K562 (cell line): ENCODE data around the gene BRAP. TPM values are rescaled to one million over a fixed set of nuclear protein-coding genes. Genes with fewer than 3 reads are reported as not detected.
A peak's percentile ranks its signal among the peaks of the same experiment; 100 is the strongest.

ENCODE experiments used
- ARNT ChIP-seq, 2 experiments: fragments of 450-650 bp; IDR thresholded peaks; 2 replicates each; pipeline ENCODE4 v1.6.1; 2016; ENCODE audit warnings: mild to moderate bottlenecking in 1 of 2
- C11orf30 ChIP-seq: fragments of 450-650 bp; IDR thresholded peaks from 2 replicates; pipeline ENCODE4 v1.6.1; 2016; ENCODE audit warnings: low read depth, mild to moderate bottlenecking
- CSDE1 ChIP-seq, 2 experiments: fragments of 450-650 bp; IDR thresholded peaks; 2 replicates each; pipeline ENCODE4 v1.6.1; 2016; ENCODE audit warnings: mild to moderate bottlenecking in 1 of 2
- CTBP1 ChIP-seq: fragments of 450-650 bp; IDR thresholded peaks from 2 replicates; pipeline ENCODE4 v1.6.1; 2016; ENCODE audit warnings: borderline replicate concordance
- KHSRP ChIP-seq: fragments of 450-650 bp; IDR thresholded peaks from 2 replicates; pipeline ENCODE4 v1.6.1; 2017
- KLF13 ChIP-seq: fragments of 450-650 bp; IDR thresholded peaks from 2 replicates; pipeline ENCODE4 v1.6.1; 2016; ENCODE audit warnings: missing genetic modification characterization, low read depth, mild to moderate bottlenecking, missing compliant biosample characterization, moderate library complexity, borderline replicate concordance
- RAD21 ChIP-seq, 2 experiments: fragments of 250-450 bp in 1 of 2; fragments of 450-650 bp in 1 of 2; sonication (Bioruptor Pico) in 1 of 2; formaldehyde crosslinking in 1 of 2; IDR thresholded peaks in 1 of 2; conservative IDR thresholded peaks in 1 of 2; 2 replicates each; pipeline versions ENCODE4 v1.4.0 to v1.8.0; 2020 to 2022; ENCODE audit warnings: mild to moderate bottlenecking in 2 of 2, moderate library complexity in 1 of 2
- RBBP5 ChIP-seq: fragments of 200-600 bp; sonication (generic); IDR thresholded peaks from 2 replicates; pipeline ENCODE4 v1.6.1; 2012; ENCODE audit warnings: borderline replicate concordance, mild to moderate bottlenecking, low read length, control low read depth, inconsistent platforms; ENCODE audit not compliant: insufficient read depth, poor library complexity, severe bottlenecking
- TEAD2 ChIP-seq: fragments of 450-650 bp; IDR thresholded peaks from 2 replicates; pipeline ENCODE4 v1.6.1; 2016; ENCODE audit warnings: missing genetic modification characterization, control low read depth, missing compliant biosample characterization
- TOE1 ChIP-seq, 2 experiments: fragments of 450-650 bp in 1 of 2; sonication (generic) in 1 of 2; formaldehyde crosslinking in 1 of 2; IDR thresholded peaks; 2 replicates each; pipeline versions ENCODE4 v1.7.1 to v1.8.0; 2016 to 2022; ENCODE audit warnings: borderline replicate concordance in 2 of 2, mild to moderate bottlenecking in 2 of 2, antibody characterized with exemption in 1 of 2, inconsistent platforms in 1 of 2, low read depth in 1 of 2, missing genetic modification reagents in 1 of 2, moderate library complexity in 1 of 2
- polyA plus RNA-seq, 8 experiments: library from polyadenylated mRNA; depleted of rRNA in 4 of 8; stranded (reverse) in 5 of 8; unstranded in 3 of 8; fragments of >200 nt; fragmentation: Nextera tagmentation in 2 of 8; fragmentation: Illumina TruSeq in 1 of 8; extraction: Ambion mirVana in 2 of 8; extraction: Trizol in 1 of 8; gene quantifications; 2 replicates each; pipeline versions ENCODE4 v1.2.1 to v1.2.3, GENCODE V29; 2011 to 2014; ENCODE audit warnings: inconsistent platforms in 1 of 8, missing spikeins in 1 of 8
- total RNA-seq, 7 experiments: library from RNA; depleted of rRNA in 6 of 7; stranded (reverse); fragments of >200 nt in 6 of 7; fragmentation: Illumina TruSeq in 2 of 7; extraction: Trizol in 2 of 7; gene quantifications; 2 replicates each; pipeline versions ENCODE4 v1.2.1 to v1.2.3, GENCODE V29; 2011 to 2021; ENCODE audit warnings: low replicate concordance in 1 of 7
- TF ChIP-seq, protein P1 (sequence below): fragments of 450-650 bp; IDR thresholded peaks from 2 replicates; pipeline ENCODE4 v1.6.1; 2016; ENCODE audit warnings: low read depth
- TF ChIP-seq, protein P2 (sequence below), 3 experiments: IDR thresholded peaks in 2 of 3; conservative IDR thresholded peaks in 1 of 3; 2 replicates each; pipeline ENCODE4 v1.5.1; 2011 to 2012; ENCODE audit warnings: low read length in 3 of 3, mild to moderate bottlenecking in 3 of 3, control low read depth in 2 of 3, improper control_type of control experiment in 1 of 3, inconsistent platforms in 1 of 3, low read depth in 1 of 3, mixed read lengths in 1 of 3, moderate library complexity in 1 of 3; ENCODE audit not compliant: insufficient read depth in 2 of 3
- TF ChIP-seq, protein P3 (sequence below): IDR thresholded peaks from 2 replicates; pipeline ENCODE4 v1.6.1; 2014; ENCODE audit warnings: antibody characterized with exemption
- TF ChIP-seq, protein P4 (sequence below): fragments of 250-450 bp; sonication (Bioruptor Pico); IDR thresholded peaks from 2 replicates; pipeline ENCODE4 v1.4.0; 2020; ENCODE audit warnings: mild to moderate bottlenecking, moderate library complexity

BRAP gene
- total and polyA plus RNA-seq, 9 of the 15 experiments (the other 6 are each of a cell fraction or from before 2014, with no cell fraction given): 2.2 to 32.6 (median 27.5) TPM

DNA sequence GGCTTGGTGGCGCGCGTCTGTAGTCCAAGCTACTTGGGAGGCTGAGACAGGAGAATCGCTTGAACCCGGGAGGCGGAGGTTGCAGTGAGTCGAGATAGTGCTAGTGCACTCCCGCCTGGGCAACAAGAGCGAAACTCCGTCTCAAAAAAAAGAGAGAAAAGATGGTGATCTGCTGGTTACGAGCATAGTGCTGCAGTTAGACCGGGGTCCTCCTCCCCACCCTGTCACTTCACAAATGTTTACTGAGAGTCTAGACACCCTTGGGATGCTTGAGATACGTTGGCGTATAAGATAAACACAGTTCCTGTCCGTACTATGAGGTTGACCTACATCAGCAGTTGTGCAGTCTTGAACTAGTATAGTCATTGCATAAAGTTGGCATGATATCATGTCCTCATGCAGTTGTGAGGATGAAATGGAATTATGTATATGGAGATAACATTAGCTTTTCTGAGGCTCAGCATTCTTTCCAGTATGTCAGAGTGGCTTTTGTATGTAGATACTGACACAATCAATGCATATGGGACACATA lies 884 bp upstream of the BRAP start (continued):
- TF ChIP-seq, protein P1, sequence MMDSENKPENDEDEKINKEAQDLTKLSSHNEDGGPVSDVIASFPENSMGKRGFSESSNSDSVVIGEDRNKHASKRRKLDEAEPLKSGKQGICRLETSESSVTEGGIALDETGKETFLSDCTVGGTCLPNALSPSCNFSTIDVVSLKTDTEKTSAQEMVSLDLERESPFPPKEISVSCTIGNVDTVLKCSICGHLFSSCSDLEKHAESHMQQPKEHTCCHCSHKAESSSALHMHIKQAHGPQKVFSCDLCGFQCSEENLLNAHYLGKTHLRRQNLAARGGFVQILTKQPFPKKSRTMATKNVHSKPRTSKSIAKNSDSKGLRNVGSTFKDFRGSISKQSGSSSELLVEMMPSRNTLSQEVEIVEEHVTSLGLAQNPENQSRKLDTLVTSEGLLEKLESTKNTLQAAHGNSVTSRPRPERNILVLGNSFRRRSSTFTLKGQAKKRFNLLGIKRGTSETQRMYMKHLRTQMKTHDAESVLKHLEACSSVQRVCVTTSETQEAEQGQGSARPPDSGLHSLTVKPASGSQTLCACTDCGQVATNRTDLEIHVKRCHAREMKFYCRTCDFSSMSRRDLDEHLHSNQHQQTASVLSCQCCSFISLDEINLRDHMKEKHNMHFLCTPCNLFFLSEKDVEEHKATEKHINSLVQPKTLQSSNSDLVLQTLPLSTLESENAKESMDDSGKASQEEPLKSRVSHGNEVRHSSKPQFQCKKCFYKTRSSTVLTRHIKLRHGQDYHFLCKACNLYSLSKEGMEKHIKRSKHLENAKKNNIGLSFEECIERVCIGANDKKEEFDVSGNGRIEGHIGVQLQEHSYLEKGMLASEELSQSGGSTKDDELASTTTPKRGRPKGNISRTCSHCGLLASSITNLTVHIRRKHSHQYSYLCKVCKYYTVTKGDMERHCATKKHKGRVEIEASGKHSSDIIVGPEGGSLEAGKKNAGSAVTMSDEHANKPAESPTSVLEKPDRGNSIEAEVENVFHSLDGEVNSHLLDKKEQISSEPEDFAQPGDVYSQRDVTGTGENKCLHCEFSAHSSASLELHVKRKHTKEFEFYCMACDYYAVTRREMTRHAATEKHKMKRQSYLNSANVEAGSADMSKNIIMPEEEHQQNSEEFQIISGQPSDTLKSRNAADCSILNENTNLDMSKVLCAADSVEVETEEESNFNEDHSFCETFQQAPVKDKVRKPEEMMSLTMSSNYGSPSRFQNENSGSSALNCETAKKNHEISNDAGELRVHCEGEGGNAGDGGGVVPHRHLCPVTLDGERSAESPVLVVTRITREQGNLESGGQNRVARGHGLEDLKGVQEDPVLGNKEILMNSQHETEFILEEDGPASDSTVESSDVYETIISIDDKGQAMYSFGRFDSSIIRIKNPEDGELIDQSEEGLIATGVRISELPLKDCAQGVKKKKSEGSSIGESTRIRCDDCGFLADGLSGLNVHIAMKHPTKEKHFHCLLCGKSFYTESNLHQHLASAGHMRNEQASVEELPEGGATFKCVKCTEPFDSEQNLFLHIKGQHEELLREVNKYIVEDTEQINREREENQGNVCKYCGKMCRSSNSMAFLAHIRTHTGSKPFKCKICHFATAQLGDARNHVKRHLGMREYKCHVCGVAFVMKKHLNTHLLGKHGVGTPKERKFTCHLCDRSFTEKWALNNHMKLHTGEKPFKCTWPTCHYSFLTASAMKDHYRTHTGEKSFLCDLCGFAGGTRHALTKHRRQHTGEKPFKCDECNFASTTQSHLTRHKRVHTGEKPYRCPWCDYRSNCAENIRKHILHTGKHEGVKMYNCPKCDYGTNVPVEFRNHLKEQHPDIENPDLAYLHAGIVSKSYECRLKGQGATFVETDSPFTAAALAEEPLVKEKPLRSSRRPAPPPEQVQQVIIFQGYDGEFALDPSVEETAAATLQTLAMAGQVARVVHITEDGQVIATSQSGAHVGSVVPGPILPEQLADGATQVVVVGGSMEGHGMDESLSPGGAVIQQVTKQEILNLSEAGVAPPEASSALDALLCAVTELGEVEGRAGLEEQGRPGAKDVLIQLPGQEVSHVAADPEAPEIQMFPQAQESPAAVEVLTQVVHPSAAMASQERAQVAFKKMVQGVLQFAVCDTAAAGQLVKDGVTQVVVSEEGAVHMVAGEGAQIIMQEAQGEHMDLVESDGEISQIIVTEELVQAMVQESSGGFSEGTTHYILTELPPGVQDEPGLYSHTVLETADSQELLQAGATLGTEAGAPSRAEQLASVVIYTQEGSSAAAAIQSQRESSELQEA: no peak
- TF ChIP-seq CTBP1 (no peak), RBBP5 (no peak), TEAD2 (tag) (no peak), KHSRP (no peak), ARNT (IDR thresholded peaks at IDR 0.05) (0 out of 4 replicates have a peak, but pooled peaks of 1 of the 2 experiments have one; percentile 2), RAD21 (CRISPR knock-in tag; conservative IDR thresholded peaks at IDR 0.05 in 1 of 2, IDR thresholded peaks at IDR 0.05 in 1 of 2) (no peak), KLF13 (tag) (no peak), TOE1 (IDR thresholded peaks at IDR 0.05; ENCODE audit: borderline replicate concordance) (0 out of 2 replicates have a peak, but pooled peaks have one; percentile 6), TOE1 (CRISPR knock-in tag; IDR thresholded peaks at IDR 0.05; ENCODE audit: borderline replicate concordance, low read depth) (no peak), CSDE1 (IDR thresholded peaks at IDR 0.05) (no peak), C11orf30 (no peak)
- TF ChIP-seq, protein P2, sequence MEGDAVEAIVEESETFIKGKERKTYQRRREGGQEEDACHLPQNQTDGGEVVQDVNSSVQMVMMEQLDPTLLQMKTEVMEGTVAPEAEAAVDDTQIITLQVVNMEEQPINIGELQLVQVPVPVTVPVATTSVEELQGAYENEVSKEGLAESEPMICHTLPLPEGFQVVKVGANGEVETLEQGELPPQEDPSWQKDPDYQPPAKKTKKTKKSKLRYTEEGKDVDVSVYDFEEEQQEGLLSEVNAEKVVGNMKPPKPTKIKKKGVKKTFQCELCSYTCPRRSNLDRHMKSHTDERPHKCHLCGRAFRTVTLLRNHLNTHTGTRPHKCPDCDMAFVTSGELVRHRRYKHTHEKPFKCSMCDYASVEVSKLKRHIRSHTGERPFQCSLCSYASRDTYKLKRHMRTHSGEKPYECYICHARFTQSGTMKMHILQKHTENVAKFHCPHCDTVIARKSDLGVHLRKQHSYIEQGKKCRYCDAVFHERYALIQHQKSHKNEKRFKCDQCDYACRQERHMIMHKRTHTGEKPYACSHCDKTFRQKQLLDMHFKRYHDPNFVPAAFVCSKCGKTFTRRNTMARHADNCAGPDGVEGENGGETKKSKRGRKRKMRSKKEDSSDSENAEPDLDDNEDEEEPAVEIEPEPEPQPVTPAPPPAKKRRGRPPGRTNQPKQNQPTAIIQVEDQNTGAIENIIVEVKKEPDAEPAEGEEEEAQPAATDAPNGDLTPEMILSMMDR (IDR thresholded peaks at IDR 0.05 in 2 of 3, conservative IDR thresholded peaks at IDR 0.05 in 1 of 3; ENCODE audit: insufficient read depth in 2 of 3, low read depth in 1 of 3, low read length in 3 of 3): no peak
- TF ChIP-seq, protein P3, sequence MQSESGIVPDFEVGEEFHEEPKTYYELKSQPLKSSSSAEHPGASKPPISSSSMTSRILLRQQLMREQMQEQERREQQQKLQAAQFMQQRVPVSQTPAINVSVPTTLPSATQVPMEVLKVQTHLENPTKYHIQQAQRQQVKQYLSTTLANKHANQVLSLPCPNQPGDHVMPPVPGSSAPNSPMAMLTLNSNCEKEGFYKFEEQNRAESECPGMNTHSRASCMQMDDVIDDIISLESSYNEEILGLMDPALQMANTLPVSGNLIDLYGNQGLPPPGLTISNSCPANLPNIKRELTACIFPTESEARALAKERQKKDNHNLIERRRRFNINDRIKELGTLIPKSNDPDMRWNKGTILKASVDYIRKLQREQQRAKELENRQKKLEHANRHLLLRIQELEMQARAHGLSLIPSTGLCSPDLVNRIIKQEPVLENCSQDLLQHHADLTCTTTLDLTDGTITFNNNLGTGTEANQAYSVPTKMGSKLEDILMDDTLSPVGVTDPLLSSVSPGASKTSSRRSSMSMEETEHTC: no peak
- TF ChIP-seq, protein P4, sequence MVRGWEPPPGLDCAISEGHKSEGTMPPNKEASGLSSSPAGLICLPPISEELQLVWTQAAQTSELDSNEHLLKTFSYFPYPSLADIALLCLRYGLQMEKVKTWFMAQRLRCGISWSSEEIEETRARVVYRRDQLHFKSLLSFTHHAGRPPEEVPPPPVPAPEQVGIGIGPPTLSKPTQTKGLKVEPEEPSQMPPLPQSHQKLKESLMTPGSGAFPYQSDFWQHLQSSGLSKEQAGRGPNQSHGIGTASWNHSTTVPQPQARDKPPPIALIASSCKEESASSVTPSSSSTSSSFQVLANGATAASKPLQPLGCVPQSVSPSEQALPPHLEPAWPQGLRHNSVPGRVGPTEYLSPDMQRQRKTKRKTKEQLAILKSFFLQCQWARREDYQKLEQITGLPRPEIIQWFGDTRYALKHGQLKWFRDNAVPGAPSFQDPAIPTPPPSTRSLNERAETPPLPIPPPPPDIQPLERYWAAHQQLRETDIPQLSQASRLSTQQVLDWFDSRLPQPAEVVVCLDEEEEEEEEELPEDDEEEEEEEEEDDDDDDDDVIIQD: no peak
